NCI-H1092 (cell line): ENCODE results near the gene STRAP.
"Not testable (repeated sequence)": the region's sequence is repeated elsewhere in the genome, so short reads cannot be mapped to it uniquely, and the experiment has no call there.

Source experiments
- DNase-seq: peaks from one replicate; lab custom pipeline; 2025; lab: John Stamatoyannopoulos, UW

The STRAP gene

DNA sequence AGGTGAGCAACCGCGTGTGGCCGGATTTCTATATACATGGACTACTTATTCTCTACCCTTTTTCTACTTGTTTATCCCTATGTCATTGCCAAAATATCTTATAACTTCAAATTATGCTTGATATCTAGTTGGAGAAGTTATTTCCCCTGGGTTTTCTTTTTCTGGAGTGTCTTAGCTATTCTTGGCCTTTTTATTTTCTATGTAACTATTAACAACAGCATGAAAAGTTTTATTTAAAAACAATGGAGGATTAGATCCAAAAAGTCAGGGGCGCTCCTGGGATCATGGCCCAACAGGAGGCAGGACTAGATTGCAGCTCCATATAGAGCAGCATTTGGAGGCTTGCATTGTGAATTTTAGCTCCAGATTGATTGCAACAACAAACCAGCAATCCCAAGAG is 8.6 kb upstream of the STRAP start:
- DNase-seq = no peak

- not testable (repeated sequence) for DNase-seq
These were observed 7.5 kb upstream of the STRAP start for GRCh38 chr12:15874556-15875145.

DNA sequence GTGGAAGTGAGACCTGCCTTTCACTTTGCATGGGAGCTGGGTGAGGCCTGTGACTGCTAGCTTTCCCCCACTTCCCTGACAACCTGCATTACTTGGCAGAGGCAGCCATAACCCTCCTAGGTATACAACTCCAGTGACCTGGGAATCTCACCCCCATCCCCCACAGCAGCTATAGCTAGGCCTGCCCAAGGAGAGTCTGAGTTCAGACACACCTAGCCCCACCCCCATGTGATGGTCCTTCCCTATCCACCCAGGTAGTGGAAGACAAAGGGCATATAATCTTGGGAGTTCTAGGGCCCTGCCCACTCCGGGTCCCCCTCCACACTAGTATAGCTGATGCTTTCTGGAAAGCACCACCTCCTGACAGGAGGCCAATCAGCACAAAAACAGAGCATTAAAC is 6.3 kb upstream of the STRAP start:
- DNase-seq = no peak

DNA sequence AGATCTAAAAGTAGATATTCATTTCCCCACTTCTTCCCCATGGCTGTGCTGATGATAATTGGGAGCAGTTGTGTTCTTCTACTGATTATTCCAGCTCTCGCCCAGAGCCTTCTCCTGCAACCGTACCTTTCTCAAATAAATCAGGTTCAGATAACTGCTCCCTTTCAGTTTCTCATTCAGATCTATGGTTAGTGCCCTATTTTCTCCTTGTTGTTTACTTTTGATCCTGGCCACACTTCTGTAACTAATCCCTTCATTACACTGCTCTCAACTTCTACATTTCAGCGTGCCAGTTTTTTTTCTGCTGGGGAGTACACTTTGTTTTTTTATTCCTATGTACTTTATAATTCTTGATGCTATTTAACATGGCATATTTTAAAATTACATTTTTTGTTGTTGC is 2.8 kb upstream of the STRAP start:
- DNase-seq = no peak

- peak; percentile 27 for DNase-seq
These were observed 1.5 kb upstream of the STRAP start for GRCh38 chr12:15880721-15881120.

GRCh38 chr12:15883536-15883935 is 1.3 kb downstream of the STRAP start:
- DNase-seq = no peak

GRCh38 chr12:15886372-15887042 is 4.3 kb downstream of the STRAP start:
- peak; percentile 84 for DNase-seq

- DNase-seq = no peak
These were observed 5.0 kb downstream of the STRAP start for GRCh38 chr12:15887043-15887817.

DNA sequence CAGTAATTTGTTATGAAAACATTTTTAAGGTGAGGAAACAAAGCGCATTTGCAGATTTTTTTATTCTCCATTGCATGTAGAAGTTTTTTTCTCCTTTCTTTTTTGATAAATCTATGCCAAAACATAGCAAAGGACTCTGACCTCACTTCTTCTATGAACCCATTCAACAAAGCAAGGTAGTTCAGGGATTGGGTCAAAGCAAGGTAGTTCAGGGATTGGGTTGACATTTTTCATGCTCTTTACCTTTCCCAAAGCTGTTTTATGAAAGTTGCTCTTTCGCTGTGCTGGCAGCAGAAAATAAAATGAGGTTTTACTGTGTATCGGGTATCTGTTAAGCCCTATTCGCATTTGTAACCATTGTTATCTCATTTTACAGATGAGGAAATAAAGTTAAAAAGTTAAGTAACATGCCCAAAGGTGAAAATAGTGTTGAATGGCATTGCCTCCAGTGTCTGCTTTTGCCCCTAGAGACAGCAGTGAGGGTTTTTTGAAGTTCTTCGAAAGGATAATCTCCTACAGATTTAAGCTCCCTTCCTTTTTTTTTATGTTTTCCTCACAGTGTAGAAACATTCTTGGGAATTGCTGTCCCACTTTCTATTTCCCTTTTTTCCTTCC is 10.6 kb downstream of the STRAP start:
- no peak for DNase-seq

GRCh38 chr12:15893260-15893659 is 11.1 kb downstream of the STRAP start:
- DNase-seq = no peak

GRCh38 chr12:15896867-15897266 is 14.7 kb downstream of the STRAP start:
- no peak for DNase-seq

- no peak for DNase-seq
These were observed 15.2 kb downstream of the STRAP start for GRCh38 chr12:15897433-15897832.

DNA sequence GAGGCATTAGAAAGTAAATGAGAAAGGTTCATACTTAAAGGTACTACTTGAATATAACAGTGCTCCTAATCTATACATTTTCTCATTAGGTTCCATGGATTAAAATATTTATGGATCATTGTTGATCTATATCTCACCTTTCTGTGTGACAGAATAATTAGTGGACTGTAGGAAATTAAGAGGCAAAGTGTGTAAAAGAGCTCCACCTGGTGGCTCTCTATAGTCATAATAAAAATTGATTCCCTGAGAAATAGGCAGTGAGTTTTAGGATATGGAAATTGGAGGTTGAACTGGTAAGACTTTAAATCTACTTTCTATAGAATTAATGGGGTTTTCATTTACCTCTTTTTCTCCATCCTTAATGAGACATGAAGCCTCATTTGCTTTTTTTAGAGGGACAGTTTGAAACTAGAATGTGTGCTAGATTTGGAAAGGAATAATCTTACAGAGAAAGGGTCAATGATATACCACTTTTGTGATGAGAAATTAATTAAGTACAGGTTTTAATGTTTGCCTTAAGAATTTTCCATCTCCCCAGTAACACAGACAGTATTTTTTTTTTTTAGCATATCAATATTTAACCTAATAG is 17.2 kb downstream of the STRAP start:
- no peak for DNase-seq

GRCh38 chr12:15904378-15904920 is 22.3 kb downstream of the STRAP start:
- DNase-seq = no peak

GRCh38 chr12:15910468-15910863 is 28.3 kb downstream of the STRAP start:
- DNase-seq = no peak

DNA sequence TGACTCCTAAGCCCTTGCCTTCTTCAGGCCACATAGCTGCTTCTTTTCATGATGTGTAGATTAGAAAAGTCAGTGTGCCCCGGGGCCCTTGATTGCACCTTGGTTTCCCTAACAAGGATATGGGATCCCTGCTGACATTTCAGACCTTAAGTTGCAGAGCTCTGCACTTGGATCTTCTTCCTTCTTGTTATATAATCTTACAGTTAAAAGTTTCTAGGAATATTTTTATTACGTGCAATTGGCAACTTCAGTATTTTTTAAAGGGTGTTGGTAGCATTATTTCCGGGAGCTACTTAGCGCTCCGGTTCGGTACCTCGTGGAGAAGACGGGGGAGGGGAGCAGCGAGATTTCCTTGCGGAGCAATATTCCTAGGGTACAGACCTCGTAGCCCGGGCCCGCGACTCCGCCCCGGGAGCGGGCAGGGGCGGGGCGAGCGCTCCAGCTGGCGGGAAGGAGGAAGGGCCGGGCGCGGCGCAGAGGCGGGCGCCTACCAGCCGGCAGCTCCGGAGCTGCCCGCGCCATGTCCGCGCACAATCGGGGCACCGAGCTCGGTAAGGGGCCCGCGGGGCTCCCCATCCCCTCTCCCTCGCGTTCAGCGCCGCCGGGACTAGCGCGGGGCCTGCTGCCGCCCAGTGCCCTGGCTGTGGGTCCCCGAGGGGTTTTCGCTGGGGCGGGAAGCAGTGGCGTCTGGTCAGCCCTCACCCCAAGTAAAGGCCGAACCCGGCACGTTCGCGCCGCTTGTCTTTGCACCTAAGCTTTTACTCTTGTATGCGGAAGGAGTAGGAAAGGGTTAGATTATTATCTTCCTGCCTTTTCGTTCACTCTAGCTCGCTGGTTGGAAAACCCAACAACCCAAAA is 28.9 kb downstream of the STRAP start, which contains the start of gene DERA:
Gene DERA (plus strand): TSS at position 469 of the 858 bp plus-strand sequence. CDS start 52 bp downstream, at position 521.
- peak; percentile 71 for DNase-seq

DNA sequence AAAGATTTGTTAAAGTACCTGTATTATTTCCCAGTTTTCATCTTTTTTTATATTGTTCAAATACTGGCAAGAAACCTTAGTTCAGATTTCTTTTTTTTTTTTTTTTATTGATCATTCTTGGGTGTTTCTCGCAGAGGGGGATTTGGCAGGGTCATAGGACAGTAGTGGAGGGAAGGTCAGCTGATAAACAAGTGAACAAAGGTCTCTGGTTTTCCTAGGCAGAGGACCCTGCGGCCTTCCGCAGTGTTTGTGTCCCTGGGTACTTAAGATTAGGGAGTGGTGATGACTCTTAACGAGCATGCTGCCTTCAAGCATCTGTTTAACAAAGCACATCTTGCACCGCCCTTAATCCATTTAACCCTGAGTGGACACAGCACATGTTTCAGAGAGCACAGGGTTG is 29.7 kb downstream of the STRAP start:
- not testable (repeated sequence) for DNase-seq

- DNase-seq = not testable (repeated sequence)
These were observed 31.9 kb downstream of the STRAP start for GRCh38 chr12:15914131-15914530.

DNA sequence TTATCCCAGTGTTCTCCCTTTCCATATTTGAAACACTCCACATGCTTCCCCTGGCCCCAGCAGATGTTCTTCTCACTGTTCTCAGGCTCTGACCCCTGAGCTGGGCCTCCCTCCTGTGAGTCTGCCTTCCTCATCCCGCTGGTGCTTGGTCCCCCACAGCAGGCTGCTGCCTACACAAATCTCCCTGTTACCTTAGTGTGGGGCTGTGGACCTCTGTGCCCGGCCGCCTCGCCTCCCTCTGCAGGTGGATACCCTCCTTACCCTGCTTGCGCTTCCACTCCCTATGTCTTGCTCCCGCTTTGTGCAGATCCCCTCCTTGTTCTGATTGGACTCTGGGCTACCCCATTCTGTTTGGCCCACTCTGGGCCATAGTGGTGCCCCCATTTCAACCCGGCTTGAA is 35.9 kb downstream of the STRAP start:
- no peak for DNase-seq

- no peak for DNase-seq
These were observed 37.2 kb downstream of the STRAP start for GRCh38 chr12:15919418-15919817.

- no peak for DNase-seq
These were observed 42.8 kb downstream of the STRAP start for GRCh38 chr12:15924956-15925355.
